ENCODE results near the gene NEDD9. TPM values are rescaled to one million over a fixed set of nuclear protein-coding genes. Genes with fewer than 3 reads are reported as not detected.

NEDD9 gene
- total RNA-seq, 1 experiment from 2014 or later, result 10.6 TPM

GRCh38 chr6:11236076-11236750, 3.7 kb upstream of the NEDD9 start:
- DNase-seq (ENCODE audit: low read depth), result no peak

GRCh38 chr6:11235062-11235461, 2.6 kb upstream of the NEDD9 start:
- no peak for DNase-seq (ENCODE audit: low read depth)

DNA sequence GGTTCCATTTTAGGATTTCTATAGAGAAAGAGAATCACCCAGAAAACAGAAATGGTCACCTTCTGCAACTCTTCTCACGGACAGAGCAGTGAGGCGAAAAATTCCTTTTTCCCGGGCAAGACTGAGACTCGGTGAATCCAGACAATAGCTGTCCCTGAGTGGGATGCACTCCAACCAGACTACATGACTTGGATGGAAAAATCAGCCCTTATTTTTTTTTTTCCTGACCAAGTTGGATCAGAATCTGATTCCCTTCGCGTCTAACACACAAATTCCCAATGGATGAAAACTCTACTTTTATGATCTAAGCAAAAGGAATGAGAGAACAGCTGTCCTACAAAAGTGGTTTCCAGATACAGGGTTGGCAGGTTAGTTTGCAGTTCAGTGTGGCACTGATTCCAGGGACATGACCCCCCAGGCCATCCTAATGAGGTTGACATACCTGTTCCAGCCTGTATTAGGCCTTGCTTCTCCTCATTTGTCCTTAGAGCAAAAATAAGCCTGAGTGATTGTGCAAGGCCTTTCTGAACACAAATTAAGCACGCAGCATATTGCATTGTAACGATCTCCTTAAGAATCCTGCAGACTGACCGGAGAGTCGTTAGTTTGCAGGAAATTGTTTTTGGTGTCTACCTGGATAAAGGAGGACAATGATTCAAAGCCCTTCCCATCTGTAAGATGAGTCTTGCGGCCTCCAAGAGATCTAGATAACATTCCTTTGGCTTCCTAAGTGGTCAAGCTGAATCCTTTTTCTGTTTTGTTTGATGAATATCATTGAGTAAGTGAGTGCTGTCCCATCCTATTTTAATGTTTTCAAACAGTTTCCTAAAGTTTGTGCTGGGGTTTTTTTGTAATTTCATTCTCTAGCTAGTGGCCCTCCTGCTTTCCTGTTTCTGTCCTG, 1.5 kb upstream of the NEDD9 start:
- no peak for DNase-seq (ENCODE audit: low read depth)

DNA sequence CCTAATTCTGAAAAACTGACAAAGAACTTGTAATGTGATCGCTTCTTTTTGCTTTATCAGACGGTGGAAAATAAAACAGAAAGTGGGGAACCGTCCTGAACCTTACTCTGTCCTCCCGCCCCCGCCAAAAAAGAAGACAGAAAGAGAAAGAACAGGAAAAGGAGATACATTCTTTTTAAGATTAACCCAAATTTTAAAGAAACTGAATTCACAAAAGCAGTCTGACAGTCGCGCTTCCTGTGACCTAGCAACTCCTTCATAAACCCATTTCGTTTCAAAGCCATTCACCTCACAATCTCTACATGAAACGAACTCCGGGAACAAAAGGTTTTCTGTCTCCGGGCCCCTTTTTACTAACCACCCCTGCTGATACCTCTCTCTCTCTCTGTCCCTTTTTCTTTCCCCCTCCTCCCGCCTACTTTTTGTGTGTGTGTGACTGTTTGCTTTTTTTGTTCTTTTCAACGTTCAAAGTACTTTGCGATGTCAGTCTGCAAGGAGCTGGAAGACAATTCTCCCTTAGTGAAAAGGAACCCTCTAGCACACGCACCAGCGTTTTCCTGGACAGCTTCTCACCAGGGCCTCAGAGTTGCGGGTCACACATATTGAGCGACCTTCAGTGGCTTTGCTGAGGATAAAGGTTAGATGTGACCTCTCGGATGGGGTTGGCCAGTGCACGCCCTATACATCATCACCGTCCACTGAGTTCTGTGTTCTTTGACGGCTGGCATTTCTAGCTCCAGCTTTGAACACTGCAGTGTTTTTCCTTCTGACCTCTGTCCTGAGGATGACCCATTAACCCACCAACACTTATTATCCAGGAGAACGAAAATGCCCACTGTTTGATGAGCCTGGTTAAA, 530 bp upstream of the NEDD9 start:
- no peak for DNase-seq (ENCODE audit: low read depth)

DNA sequence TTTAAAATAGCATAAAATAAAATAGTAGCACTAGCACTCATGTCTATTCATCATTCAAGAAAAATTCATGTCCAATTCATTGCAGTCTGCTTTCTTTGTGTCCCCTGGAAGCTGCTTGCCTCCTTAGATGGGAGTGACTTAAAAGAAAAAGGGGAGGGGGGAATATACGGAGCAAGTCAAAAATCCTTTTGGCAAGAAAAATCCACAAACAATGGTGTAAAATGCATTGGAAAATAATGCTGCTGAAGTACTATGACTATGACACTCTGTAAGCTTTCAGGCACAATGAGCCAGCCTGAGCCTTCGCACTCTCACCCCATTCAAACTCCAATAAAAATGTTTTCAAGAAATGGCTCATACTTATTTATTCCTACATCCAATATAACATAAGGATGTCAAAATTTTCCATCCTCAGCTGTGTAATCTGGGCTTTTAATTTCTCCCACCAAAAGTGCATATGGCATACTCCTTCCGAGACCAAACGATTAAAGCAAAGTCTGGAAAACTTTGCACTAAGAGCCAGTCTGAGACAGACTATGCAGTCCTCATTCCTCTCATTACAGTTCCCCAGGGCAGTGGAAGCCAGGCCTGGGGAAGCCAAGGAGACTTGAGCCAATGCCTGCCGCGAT, 790 bp downstream of the NEDD9 start:
- no peak for DNase-seq (ENCODE audit: low read depth)

DNA sequence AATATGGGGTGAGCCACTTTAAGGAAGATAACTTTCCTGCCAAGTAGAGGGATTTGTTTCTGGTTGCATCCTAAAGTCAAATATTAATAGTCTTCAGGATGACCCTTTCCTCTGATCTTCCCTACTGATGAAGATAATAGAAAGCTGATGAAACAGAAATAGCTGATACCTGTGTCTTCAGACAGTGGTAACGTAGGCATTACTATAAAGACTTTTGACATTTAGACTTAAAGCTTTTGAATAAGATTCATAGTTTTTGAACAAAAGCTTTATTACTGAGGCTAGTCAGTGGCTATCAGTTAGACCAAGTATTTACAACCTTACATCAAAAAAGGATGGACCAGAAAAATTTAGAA, 1.4 kb downstream of the NEDD9 start:
- no peak for DNase-seq (ENCODE audit: low read depth)

GRCh38 chr6:11230158-11231107, 2.0 kb downstream of the NEDD9 start:
- DNase-seq (ENCODE audit: low read depth), result peak; percentile 20

- no peak for DNase-seq (ENCODE audit: low read depth)
Measured at GRCh38 chr6:11229655-11230046, 2.8 kb downstream of the NEDD9 start.

DNA sequence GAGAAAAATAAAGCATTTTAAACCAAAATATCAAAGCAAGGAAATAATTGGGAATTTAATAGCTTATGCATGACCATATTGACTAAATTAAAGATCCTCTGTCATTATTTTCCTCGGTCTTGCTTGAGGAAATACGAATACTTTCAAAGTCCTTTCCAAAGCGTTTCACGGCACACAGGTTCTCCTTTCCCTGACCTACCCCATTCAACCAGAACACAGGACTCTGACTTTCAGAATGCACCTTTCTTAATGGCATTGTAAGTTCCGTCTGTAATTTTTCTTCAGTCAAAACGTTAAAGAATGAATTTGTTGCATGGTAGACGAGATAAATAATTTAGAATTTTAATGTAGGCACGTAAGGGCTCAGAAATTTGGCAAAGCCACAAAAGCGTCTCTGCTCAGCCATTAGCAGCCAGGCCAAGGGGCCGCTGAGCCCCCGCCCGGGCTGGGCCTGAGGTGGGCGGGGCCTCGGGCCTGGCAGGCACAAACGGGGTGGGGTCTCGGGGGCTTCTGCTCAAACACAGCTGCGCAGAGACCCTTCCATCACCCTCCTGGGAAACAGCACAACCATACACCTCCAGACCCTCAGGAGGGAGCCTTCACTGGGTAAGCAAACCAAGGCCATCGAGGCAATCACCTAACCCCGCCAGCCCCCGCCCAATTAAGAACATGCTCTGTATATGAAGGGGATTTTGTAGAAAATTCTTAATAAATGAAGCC, 3.4 kb downstream of the NEDD9 start:
- no peak for DNase-seq (ENCODE audit: low read depth)

- DNase-seq (ENCODE audit: low read depth), result no peak
Measured at GRCh38 chr6:11227698-11228097, 4.8 kb downstream of the NEDD9 start.

GRCh38 chr6:11226005-11226404, 6.5 kb downstream of the NEDD9 start:
- no peak for DNase-seq (ENCODE audit: low read depth)

GRCh38 chr6:11224966-11225463, 7.5 kb downstream of the NEDD9 start:
- DNase-seq (ENCODE audit: low read depth), result no peak

- DNase-seq (ENCODE audit: low read depth), result peak; percentile 39
Measured at GRCh38 chr6:11224252-11224965, 8.1 kb downstream of the NEDD9 start.

DNA sequence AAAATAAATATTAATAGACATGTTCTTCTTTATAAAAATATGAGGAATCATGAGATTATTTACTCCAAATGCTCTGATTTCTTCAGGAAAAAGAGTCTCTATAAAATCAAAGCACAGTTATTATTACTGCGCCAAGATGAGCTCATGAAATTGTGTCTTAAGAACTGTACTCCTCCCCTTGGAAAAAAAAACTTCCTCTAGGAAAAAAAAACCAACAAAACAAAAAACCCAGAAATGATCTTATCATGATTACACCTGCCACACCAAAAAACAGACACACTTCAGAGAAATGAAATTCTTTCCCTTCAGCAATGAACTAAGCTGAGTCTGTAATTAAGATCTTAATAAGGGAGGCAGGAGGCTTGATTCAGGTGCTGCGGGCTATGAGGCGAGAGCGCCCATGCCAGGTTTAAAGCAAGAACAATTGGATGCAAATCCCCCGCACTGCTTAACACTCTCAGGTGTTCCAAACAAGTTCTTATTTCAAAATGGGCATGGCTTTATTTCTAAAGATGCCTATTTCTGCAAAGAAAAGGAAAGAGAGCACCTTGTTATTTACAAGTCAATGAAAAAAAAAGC, 9.1 kb downstream of the NEDD9 start:
- no peak for DNase-seq (ENCODE audit: low read depth)

GRCh38 chr6:11222385-11223277, 9.8 kb downstream of the NEDD9 start:
- no peak for DNase-seq (ENCODE audit: low read depth)

DNA sequence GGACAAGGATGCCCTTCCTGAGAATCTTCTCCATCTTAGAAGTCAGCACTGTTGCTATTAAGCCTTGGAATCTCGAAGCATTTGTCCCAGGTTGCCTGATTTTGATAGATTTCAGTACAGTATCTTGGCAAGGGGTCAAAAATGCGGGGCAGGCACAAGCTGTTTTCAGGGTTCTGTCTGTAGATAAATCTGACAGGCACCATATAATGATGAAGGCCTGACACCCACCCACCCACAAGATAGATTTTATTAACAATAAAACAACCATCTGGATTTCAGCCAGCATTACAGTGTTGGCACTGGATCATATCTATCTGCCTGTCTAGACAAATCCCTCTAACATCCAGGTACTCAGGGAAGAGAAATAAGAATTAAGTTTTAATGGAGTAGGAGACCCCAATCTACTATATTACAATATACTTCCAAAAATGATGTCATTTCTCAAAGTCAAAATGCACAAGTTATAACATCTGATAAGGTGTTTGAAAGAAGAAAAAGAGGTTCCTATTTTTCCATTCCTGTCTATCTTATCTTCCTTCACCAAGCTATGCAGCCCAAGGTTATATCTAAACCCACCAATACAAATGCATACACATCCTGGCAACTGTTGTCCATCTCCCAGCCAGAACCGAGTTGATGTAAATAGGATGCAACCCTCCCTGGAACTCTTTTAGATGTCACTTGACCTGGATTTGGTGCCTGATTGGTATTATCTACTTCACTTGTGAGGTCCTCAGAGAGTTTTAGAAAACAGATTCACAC, 10.7 kb downstream of the NEDD9 start:
- DNase-seq (ENCODE audit: low read depth), result no peak

DNA sequence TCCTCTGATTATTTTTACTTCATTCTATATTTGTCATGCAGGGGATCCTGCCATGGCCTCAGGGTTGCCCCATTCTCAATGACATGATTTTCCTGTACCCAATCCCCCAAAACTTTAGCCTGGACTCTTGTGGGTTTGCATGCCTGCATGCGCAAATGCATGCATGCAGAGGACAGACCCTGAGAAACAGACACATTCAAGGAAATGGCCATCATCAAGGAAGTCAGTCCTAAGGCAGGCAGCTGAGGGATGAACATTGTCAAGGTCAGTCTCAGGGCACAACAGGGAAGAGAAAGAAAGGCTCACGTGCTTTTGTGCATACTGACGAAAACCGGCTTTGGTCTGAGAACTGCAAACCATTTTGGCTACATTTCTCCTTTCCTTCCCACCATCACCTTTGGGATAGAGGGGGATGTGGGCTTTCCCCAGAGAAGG, 13.1 kb downstream of the NEDD9 start:
- DNase-seq (ENCODE audit: low read depth), result no peak
